Kidney (tissue), 22 donors: ENCODE measurements around the gene FAM20C. TPM values are rescaled to one million over a fixed set of nuclear protein-coding genes. Genes with fewer than 3 reads are reported as not detected.

ENCODE experiments used
- DNase-seq, 5 donors: peaks; one replicate each; pipeline ENCODE4 v3.0.0-alpha.2; 2013 to 2020
- FAIRE-seq: peaks from 2 replicates; lab custom pipeline; 2012; peaks lifted over from hg19 to GRCh38; lab: Jason Lieb, UNC
- H3K27ac ChIP-seq, 2 donors: one replicate each; pipeline ENCODE4 v1.7.0; 2013; ENCODE audit warnings: low read depth in 2 of 2, low read length in 2 of 2, inconsistent platforms in 1 of 2
- H3K27me3 ChIP-seq: one replicate; pipeline ENCODE4 v1.7.1; 2013; ENCODE audit warnings: low read length, inconsistent platforms; ENCODE audit not compliant: control insufficient read depth, insufficient read depth
- H3K36me3 ChIP-seq, 3 donors: one replicate each; pipeline versions ENCODE4 v1.7.0 to v1.7.1; 2013; ENCODE audit warnings: low read length in 3 of 3, control low read depth in 1 of 3, inconsistent platforms in 1 of 3; ENCODE audit not compliant: insufficient read depth in 3 of 3, control insufficient read depth in 2 of 3
- H3K4me1 ChIP-seq, 3 donors: one replicate each; pipeline versions ENCODE4 v1.7.0 to v1.7.1; 2013; ENCODE audit warnings: low read length in 3 of 3, inconsistent platforms in 1 of 3, low read depth in 1 of 3; ENCODE audit not compliant: control insufficient read depth in 2 of 3, insufficient read depth in 2 of 3
- H3K4me3 ChIP-seq, 3 donors: one replicate each; pipeline versions ENCODE4 v1.7.0 to v1.8.1; 2013; ENCODE audit warnings: low read length in 3 of 3, control low read depth in 1 of 3, inconsistent platforms in 1 of 3
- H3K9ac ChIP-seq, 3 donors: one replicate each; pipeline versions ENCODE4 v1.7.0 to v1.7.1; 2013; ENCODE audit warnings: low read length in 3 of 3, control low read depth in 1 of 3, inconsistent platforms in 1 of 3
- H3K9me3 ChIP-seq, 3 donors: one replicate each; pipeline versions ENCODE4 v1.7.0 to v1.7.1; 2013; ENCODE audit warnings: low read length in 3 of 3, control low read depth in 1 of 3, inconsistent platforms in 1 of 3; ENCODE audit not compliant: control insufficient read depth in 2 of 3, insufficient read depth in 1 of 3
- intact Hi-C: fragments of 100-400 bp; cut with DNase I; formaldehyde crosslinking; loops from one replicate; pipeline ENCODE4 v1.11.1; 2022
- long read RNA-seq, 10 donors: library from polyadenylated mRNA in 1 of 10; unstranded in 1 of 10; transcript quantifications; one replicate each; pipeline ENCODE4 v2.0.0 and lab custom pipeline, GENCODE V29; 2021 to 2026
- polyA plus RNA-seq: library from polyadenylated mRNA; stranded (reverse); fragments of 350-450 nt; fragmentation: Illumina TruSeq; extraction: RNeasy Lipid Tissue Mini Kit (QIAGEN cat#74804); gene quantifications from one replicate; pipeline ENCODE4 v1.2.3, GENCODE V29; 2014; ENCODE audit warnings: low read depth, low replicate concordance; ENCODE audit not compliant: insufficient read depth
- total RNA-seq: library from RNA; stranded (reverse); fragmentation: NEBNext Ultra II Directional; extraction: Animal tissue kit (Norgen Biotek cat#: 25700); gene quantifications from one replicate; pipeline ENCODE4 v1.2.1, GENCODE V29; 2021
- TF ChIP-seq, protein P1 (sequence below): IDR thresholded peaks from 3 replicates; pipeline ENCODE4 v1.5.1; 2012; ENCODE audit warnings: mild to moderate bottlenecking, moderate library complexity, borderline replicate concordance; ENCODE audit not compliant: insufficient read depth; ENCODE audit errors: extremely low read depth
- donor health status: control.
- donor health status: control.
- donor health status: control.
- donor health status: control.
- donor health status: control.
- donor health status: DM: yes; HTN: yes; CAD: no.
- donor health status: Normal renal cell carcinoma (clear cell type).

The FAM20C gene
- total RNA-seq, result 84.9 TPM
- polyA plus RNA-seq, result 114 TPM
- long read RNA-seq, donor 1, transcript FAM20C-201 (10 exons, 2,751 nt), result major isoform, 9 of 9 reads
- long read RNA-seq, donor 1, partial matches to known transcripts, result 0 of 9 reads
- long read RNA-seq, donor 1, other reads (novel, unspliced or antisense), result 0 of 9 reads
- long read RNA-seq, donor 2, transcript FAM20C-201 (10 exons, 2,751 nt), result major isoform, 12 of 24 reads
- long read RNA-seq, donor 2, partial matches to known transcripts, result 12 of 24 reads
- long read RNA-seq, donor 2, other reads (novel, unspliced or antisense), result 0 of 24 reads
- long read RNA-seq, donor 3, transcript FAM20C-201 (10 exons, 2,751 nt), result major isoform, 17 of 36 reads
- long read RNA-seq, donor 3, partial matches to known transcripts, result 18 of 36 reads
- long read RNA-seq, donor 3, other reads (novel, unspliced or antisense), result 0 of 36 reads
- long read RNA-seq, donor 4, transcript FAM20C-201 (10 exons, 2,751 nt), result major isoform, 16 of 16 reads
- long read RNA-seq, donor 4, partial matches to known transcripts, result 0 of 16 reads
- long read RNA-seq, donor 4, other reads (novel, unspliced or antisense), result 0 of 16 reads
- long read RNA-seq, donor 5, result 0 reads
- long read RNA-seq, donor 6, transcript FAM20C-201 (10 exons, 2,751 nt), result major isoform, 8 of 8 reads
- long read RNA-seq, donor 6, partial matches to known transcripts, result 0 of 8 reads
- long read RNA-seq, donor 6, other reads (novel, unspliced or antisense), result 0 of 8 reads
- long read RNA-seq, donor 7, transcript FAM20C-201 (10 exons, 2,751 nt), result major isoform, 124 of 171 reads
- long read RNA-seq, donor 7, partial matches to known transcripts, result 30 of 171 reads
- long read RNA-seq, donor 7, other reads (novel, unspliced or antisense), result 14 of 171 reads
- long read RNA-seq, donor 8, transcript FAM20C-201 (10 exons, 2,751 nt), result major isoform, 10 of 10 reads
- long read RNA-seq, donor 8, partial matches to known transcripts, result 0 of 10 reads
- long read RNA-seq, donor 8, other reads (novel, unspliced or antisense), result 0 of 10 reads
- long read RNA-seq, donor 9, transcript FAM20C-201 (10 exons, 2,751 nt), result major isoform, 7 of 8 reads
- long read RNA-seq, donor 9, partial matches to known transcripts, result 0 of 8 reads
- long read RNA-seq, donor 9, other reads (novel, unspliced or antisense), result 0 of 8 reads
- long read RNA-seq, donor 10, transcript FAM20C-201 (10 exons, 2,751 nt), result major isoform, 17 of 39 reads
- long read RNA-seq, donor 10, partial matches to known transcripts, result 21 of 39 reads
- long read RNA-seq, donor 10, other reads (novel, unspliced or antisense), result 0 of 39 reads

DNA sequence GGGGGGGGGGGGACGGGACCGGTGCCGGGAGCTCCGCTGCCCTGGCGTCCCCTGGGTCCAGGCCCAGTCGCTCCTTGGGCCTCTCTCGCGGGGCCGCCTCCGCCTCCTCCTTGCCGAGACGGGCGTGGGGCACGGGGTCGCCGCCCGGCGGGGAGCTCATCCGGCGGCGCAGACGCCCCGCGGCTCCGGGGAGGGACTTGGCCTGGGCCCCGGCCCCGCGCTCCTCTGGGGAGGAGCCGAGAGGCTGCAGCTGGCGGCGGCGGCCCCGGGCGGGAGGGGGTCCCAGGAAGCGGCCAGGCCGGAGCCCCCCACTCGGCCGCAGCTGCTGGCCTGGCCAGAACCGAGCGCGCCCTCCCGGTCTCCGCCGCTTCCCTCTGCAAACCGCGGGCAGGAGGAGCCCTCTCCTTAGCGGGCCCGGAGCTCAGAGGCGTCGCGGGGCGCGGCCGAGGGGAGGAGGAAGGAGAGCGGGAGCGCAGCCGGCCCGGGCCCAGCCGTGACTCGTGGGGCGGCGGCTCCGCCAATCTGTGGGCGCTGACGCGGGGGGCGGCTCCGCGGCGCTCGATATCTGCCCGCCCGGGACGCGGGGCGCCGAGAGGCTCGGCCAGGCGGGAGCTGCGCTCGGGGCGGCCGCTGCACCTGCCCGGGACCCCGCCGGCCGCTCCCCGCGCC lies at the start of gene FAM20C:
TSS of gene FAM20C (plus strand) at position 591 of the 669 bp plus-strand sequence. CDS start 629 bp downstream, outside the sequence.
- TF ChIP-seq, protein P1, sequence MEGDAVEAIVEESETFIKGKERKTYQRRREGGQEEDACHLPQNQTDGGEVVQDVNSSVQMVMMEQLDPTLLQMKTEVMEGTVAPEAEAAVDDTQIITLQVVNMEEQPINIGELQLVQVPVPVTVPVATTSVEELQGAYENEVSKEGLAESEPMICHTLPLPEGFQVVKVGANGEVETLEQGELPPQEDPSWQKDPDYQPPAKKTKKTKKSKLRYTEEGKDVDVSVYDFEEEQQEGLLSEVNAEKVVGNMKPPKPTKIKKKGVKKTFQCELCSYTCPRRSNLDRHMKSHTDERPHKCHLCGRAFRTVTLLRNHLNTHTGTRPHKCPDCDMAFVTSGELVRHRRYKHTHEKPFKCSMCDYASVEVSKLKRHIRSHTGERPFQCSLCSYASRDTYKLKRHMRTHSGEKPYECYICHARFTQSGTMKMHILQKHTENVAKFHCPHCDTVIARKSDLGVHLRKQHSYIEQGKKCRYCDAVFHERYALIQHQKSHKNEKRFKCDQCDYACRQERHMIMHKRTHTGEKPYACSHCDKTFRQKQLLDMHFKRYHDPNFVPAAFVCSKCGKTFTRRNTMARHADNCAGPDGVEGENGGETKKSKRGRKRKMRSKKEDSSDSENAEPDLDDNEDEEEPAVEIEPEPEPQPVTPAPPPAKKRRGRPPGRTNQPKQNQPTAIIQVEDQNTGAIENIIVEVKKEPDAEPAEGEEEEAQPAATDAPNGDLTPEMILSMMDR, result no peak
- peak within 1 kb of the TSS; percentile 43 to 61 for H3K27ac ChIP-seq
- peak within 1 kb of the TSS in 2 of 3 donors; percentile 76 to 80 for H3K9ac ChIP-seq

DNA sequence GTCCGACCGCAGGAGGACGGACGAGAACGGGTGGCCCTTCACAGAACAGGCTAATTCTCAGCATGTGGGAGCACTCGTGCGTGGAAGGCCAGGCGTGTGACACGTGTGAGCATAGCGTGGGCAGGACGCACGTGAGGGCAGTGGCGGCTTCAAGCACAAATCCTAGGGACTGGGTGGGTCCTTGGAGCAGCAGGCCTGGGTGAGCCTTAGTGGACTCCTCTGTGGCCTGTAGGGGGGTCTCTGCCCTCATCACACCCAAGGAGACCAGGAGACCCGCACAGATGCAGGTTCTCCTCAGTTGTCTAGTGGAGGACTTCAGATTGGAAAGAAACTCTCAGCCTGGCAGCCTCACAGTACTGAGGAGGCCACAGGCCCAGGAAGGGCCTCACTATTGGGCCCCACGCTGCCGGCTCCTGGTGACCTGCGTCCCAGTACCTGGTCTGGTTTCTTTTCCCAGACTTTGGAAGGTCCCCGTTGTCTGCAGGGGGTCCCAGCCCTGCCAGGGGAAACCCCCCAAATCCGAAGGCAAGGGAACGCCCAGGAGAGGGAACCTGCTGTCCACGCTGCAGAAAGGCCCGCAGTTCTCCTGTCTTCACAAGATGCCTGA lies 49.1 kb upstream of the FAM20C start:
- intact Hi-C loops, result no loop called here
- H3K4me1 ChIP-seq, result peaks cover 0 to 14% (median 12%) of the 10 kb centered on the region in 3 donors
- no peaks in the 10 kb centered on the region for H3K36me3 ChIP-seq
- no peak for FAIRE-seq
- no peaks in the 10 kb centered on the region for H3K9me3 ChIP-seq
- TF ChIP-seq, protein P1, result no peak
- no peak overlapping the region for H3K4me3 ChIP-seq
- DNase-seq, result no peak
- H3K9ac ChIP-seq, result no peak overlapping the region
- peak overlapping the region; percentile 34 to 52 for H3K27ac ChIP-seq
- H3K27me3 ChIP-seq, result no peaks in the 10 kb centered on the region

More for the DNA sequence above, at the start of gene FAM20C:
- Histone ChIP-seq H3K27me3 (no peaks in the 10 kb centered on the region), H3K4me3 (peak within 1 kb of the TSS; percentile 80 to 85 (median 80)), H3K9me3 (no peaks in the 10 kb centered on the region), H3K36me3 (peaks cover 5 to 21% (median 9%) of the 10 kb centered on the region in 3 donors), H3K4me1 (peaks cover 0 to 29% (median 4%) of the 10 kb centered on the region in 3 donors)
- intact Hi-C loops, result no loop called here
- DNase-seq, result peak; percentile 77 to 95 (median 89)
- FAIRE-seq, result no peak
